Measurements from ENCODE around the gene LRRC51.
"Not testable (repeated sequence)": the region's sequence is repeated elsewhere in the genome, so short reads cannot be mapped to it uniquely, and the experiment has no call there.

Gene LRRC51

GRCh38 chr11:72140661-72141060 lies 60.0 kb downstream of the LRRC51 start:
- H3K4ac ChIP-seq (ENCODE audit: low read depth, low read length): no peak overlapping the region
- H3K79me1 ChIP-seq (ENCODE audit: low read length): no peaks in the 10 kb centered on the region
- H3K36me3 ChIP-seq (ENCODE audit: control insufficient read depth in 1 of 2, insufficient read depth in 2 of 2, low read length in 2 of 2): no peaks in the 10 kb centered on the region
- H3K4me3 ChIP-seq (ENCODE audit: low read depth, low read length): no peak overlapping the region
- no peak overlapping the region for H3K23ac ChIP-seq (ENCODE audit: low read length)
- no peak overlapping the region for H2BK5ac ChIP-seq (ENCODE audit: low read depth, low read length, poor library complexity)
- no peak overlapping the region for H3K4me2 ChIP-seq (ENCODE audit: low read length)
- no peak for DNase-seq
- H4K8ac ChIP-seq (ENCODE audit: low read depth, low read length): no peak overlapping the region
- no peak overlapping the region for H4K91ac ChIP-seq (ENCODE audit: low read depth, low read length)
- H2AK5ac ChIP-seq (ENCODE audit: low read length): no peak overlapping the region
- no peak overlapping the region for H3K14ac ChIP-seq (ENCODE audit: low read length)
- no peaks in the 10 kb centered on the region for H3K79me2 ChIP-seq (ENCODE audit: control insufficient read depth, insufficient read depth, low read length, poor library complexity)
- H2BK12ac ChIP-seq (ENCODE audit: low read length): no peak overlapping the region
- no peaks in the 10 kb centered on the region for H3K27me3 ChIP-seq (ENCODE audit: insufficient read depth, low read length)
- H3K9me3 ChIP-seq (ENCODE audit: insufficient read depth, low read depth, low read length): peaks cover 2% of the 10 kb centered on the region
- H3K9ac ChIP-seq (ENCODE audit: low read length): no peak overlapping the region
- no peaks in the 10 kb centered on the region for H3K4me1 ChIP-seq (ENCODE audit: control insufficient read depth in 1 of 2, insufficient read depth in 2 of 2, low read length in 2 of 2)
- H4K12ac ChIP-seq (ENCODE audit: low read depth, low read length): no peak overlapping the region
- H3K27ac ChIP-seq (ENCODE audit: low read depth, low read length): no peak overlapping the region
- H2AFZ ChIP-seq (ENCODE audit: insufficient read depth, low read length, poor library complexity): no peak overlapping the region
- no peak overlapping the region for H3K18ac ChIP-seq (ENCODE audit: low read length)
- no peak overlapping the region for H2BK120ac ChIP-seq (ENCODE audit: insufficient read depth, low read length, poor library complexity)
- WGBS (ENCODE audit: extremely low coverage, insufficient coverage, insufficient read length): no CpG with 5 or more reads among the region's 2 CpGs

- no peak overlapping the region for H2BK120ac ChIP-seq (ENCODE audit: insufficient read depth, low read length, poor library complexity)
- no peaks in the 10 kb centered on the region for H3K4me1 ChIP-seq (ENCODE audit: control insufficient read depth in 1 of 2, insufficient read depth in 2 of 2, low read length in 2 of 2)
- no peak overlapping the region for H3K4me3 ChIP-seq (ENCODE audit: low read depth, low read length)
- no CpG with 5 or more reads among the region's 3 CpGs for WGBS (ENCODE audit: extremely low coverage, insufficient coverage, insufficient read length)
- H3K79me2 ChIP-seq (ENCODE audit: control insufficient read depth, insufficient read depth, low read length, poor library complexity): no peaks in the 10 kb centered on the region
- no peak overlapping the region for H4K91ac ChIP-seq (ENCODE audit: low read depth, low read length)
- no peak overlapping the region for H3K4me2 ChIP-seq (ENCODE audit: low read length)
- H3K79me1 ChIP-seq (ENCODE audit: low read length): no peaks in the 10 kb centered on the region
- H3K36me3 ChIP-seq (ENCODE audit: control insufficient read depth in 1 of 2, insufficient read depth in 2 of 2, low read length in 2 of 2): no peaks in the 10 kb centered on the region
- H2BK5ac ChIP-seq (ENCODE audit: low read depth, low read length, poor library complexity): no peak overlapping the region
- H3K14ac ChIP-seq (ENCODE audit: low read length): no peak overlapping the region
- no peak overlapping the region for H4K8ac ChIP-seq (ENCODE audit: low read depth, low read length)
- H3K27ac ChIP-seq (ENCODE audit: low read depth, low read length): no peak overlapping the region
- no peak overlapping the region for H3K4ac ChIP-seq (ENCODE audit: low read depth, low read length)
- H2BK12ac ChIP-seq (ENCODE audit: low read length): no peak overlapping the region
- H3K9me3 ChIP-seq (ENCODE audit: insufficient read depth, low read depth, low read length): peaks cover 2% of the 10 kb centered on the region
- no peak overlapping the region for H3K23ac ChIP-seq (ENCODE audit: low read length)
- H3K18ac ChIP-seq (ENCODE audit: low read length): no peak overlapping the region
- DNase-seq: peak; percentile 67 to 89
- no peak overlapping the region for H2AK5ac ChIP-seq (ENCODE audit: low read length)
- no peaks in the 10 kb centered on the region for H3K27me3 ChIP-seq (ENCODE audit: insufficient read depth, low read length)
- no peak overlapping the region for H2AFZ ChIP-seq (ENCODE audit: insufficient read depth, low read length, poor library complexity)
- no peak overlapping the region for H3K9ac ChIP-seq (ENCODE audit: low read length)
- no peak overlapping the region for H4K12ac ChIP-seq (ENCODE audit: low read depth, low read length)
Measured at GRCh38 chr11:72141066-72141465, 60.4 kb downstream of the LRRC51 start.

- not testable (repeated sequence) for H3K27ac ChIP-seq (ENCODE audit: low read depth, low read length); H4K8ac ChIP-seq (ENCODE audit: low read depth, low read length); H3K18ac ChIP-seq (ENCODE audit: low read length); H4K91ac ChIP-seq (ENCODE audit: low read depth, low read length); H3K79me1 ChIP-seq (ENCODE audit: low read length); H3K79me2 ChIP-seq (ENCODE audit: control insufficient read depth, insufficient read depth, low read length, poor library complexity); H3K36me3 ChIP-seq (ENCODE audit: control insufficient read depth in 1 of 2, insufficient read depth in 2 of 2, low read length in 2 of 2); H3K27me3 ChIP-seq (ENCODE audit: insufficient read depth, low read length); H4K12ac ChIP-seq (ENCODE audit: low read depth, low read length); H2AFZ ChIP-seq (ENCODE audit: insufficient read depth, low read length, poor library complexity); H3K4me2 ChIP-seq (ENCODE audit: low read length); H2BK120ac ChIP-seq (ENCODE audit: insufficient read depth, low read length, poor library complexity); H3K14ac ChIP-seq (ENCODE audit: low read length); H3K4ac ChIP-seq (ENCODE audit: low read depth, low read length); H3K9ac ChIP-seq (ENCODE audit: low read length); H2BK5ac ChIP-seq (ENCODE audit: low read depth, low read length, poor library complexity); H3K9me3 ChIP-seq (ENCODE audit: insufficient read depth, low read depth, low read length); H3K4me1 ChIP-seq (ENCODE audit: control insufficient read depth in 1 of 2, insufficient read depth in 2 of 2, low read length in 2 of 2); H3K4me3 ChIP-seq (ENCODE audit: low read depth, low read length); H3K23ac ChIP-seq (ENCODE audit: low read length); H2AK5ac ChIP-seq (ENCODE audit: low read length); H2BK12ac ChIP-seq (ENCODE audit: low read length)
- no CpG with 5 or more reads among the region's 1 CpG for WGBS (ENCODE audit: extremely low coverage, insufficient coverage, insufficient read length)
- peak in 1 of 2 donors; percentile 25 for DNase-seq
Measured at GRCh38 chr11:72142086-72142485, 61.4 kb downstream of the LRRC51 start.

- not testable (repeated sequence) for H4K8ac ChIP-seq (ENCODE audit: low read depth, low read length); H2AFZ ChIP-seq (ENCODE audit: insufficient read depth, low read length, poor library complexity); H3K9ac ChIP-seq (ENCODE audit: low read length); DNase-seq; H3K27me3 ChIP-seq (ENCODE audit: insufficient read depth, low read length); H4K91ac ChIP-seq (ENCODE audit: low read depth, low read length); H3K27ac ChIP-seq (ENCODE audit: low read depth, low read length); H4K12ac ChIP-seq (ENCODE audit: low read depth, low read length); H3K18ac ChIP-seq (ENCODE audit: low read length); H3K14ac ChIP-seq (ENCODE audit: low read length); H3K36me3 ChIP-seq (ENCODE audit: control insufficient read depth in 1 of 2, insufficient read depth in 2 of 2, low read length in 2 of 2); H3K79me2 ChIP-seq (ENCODE audit: control insufficient read depth, insufficient read depth, low read length, poor library complexity); H2BK5ac ChIP-seq (ENCODE audit: low read depth, low read length, poor library complexity); H3K4me1 ChIP-seq (ENCODE audit: control insufficient read depth in 1 of 2, insufficient read depth in 2 of 2, low read length in 2 of 2); H3K23ac ChIP-seq (ENCODE audit: low read length); H3K4me3 ChIP-seq (ENCODE audit: low read depth, low read length); H3K79me1 ChIP-seq (ENCODE audit: low read length); H3K4ac ChIP-seq (ENCODE audit: low read depth, low read length); H3K4me2 ChIP-seq (ENCODE audit: low read length); H3K9me3 ChIP-seq (ENCODE audit: insufficient read depth, low read depth, low read length); H2BK12ac ChIP-seq (ENCODE audit: low read length); H2BK120ac ChIP-seq (ENCODE audit: insufficient read depth, low read length, poor library complexity); H2AK5ac ChIP-seq (ENCODE audit: low read length)
- no CpG with 5 or more reads among the region's 1 CpG for WGBS (ENCODE audit: extremely low coverage, insufficient coverage, insufficient read length)
Measured at GRCh38 chr11:72142543-72142942, 61.9 kb downstream of the LRRC51 start.
